IPS-11a (cell line): ENCODE data around the gene FOXP1.

Source experiments
- H3K4me3 ChIP-seq: one replicate; pipeline ENCODE4 v1.5.1; 2013; ENCODE audit warnings: low read depth, low read length, control low read depth

FOXP1 gene

DNA sequence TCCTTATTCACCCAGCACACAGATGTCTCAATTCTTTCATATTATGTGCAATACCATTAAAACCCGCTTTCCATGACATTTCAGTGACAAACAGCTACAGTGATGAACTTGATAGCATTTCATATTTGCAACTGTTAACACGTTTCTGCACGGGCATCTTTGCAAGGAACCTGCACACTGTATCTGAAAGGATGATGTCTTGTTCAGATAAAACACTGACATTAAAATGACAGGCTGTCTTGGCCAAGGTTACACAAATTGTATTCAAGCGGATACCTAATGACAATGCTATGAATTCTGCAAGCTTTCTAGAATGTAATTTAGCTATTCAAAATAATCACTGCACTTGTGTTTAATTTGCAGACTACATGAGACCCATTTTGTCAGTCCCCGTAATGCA is 529.2 kb downstream of the FOXP1 start:
- no peak overlapping the region for H3K4me3 ChIP-seq

DNA sequence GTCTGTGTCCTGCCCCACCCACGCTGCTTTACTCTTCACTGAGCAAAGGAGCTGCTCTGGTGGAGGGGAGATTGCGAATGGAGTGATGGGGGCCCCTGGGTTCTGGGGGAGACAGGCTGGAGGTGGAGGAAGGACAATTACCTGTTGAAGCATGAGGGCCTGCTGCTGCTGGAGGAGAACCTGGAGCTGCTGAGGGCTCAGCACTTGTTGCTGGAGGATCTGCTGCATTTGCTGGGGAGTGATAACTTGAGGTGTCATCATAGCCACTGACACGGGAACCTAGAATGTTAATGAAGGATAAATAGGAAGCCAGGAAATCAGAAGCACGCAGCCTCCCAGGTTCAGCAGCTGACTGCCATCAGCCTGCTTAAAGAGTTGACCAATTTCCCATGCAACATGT is 530.0 kb downstream of the FOXP1 start:
- no peak overlapping the region for H3K4me3 ChIP-seq

GRCh38 chr3:71052716-71053115 is 530.8 kb downstream of the FOXP1 start:
- H3K4me3 ChIP-seq: no peak overlapping the region

GRCh38 chr3:71051893-71052687 is 531.4 kb downstream of the FOXP1 start:
- no peak overlapping the region for H3K4me3 ChIP-seq

- no peak overlapping the region for H3K4me3 ChIP-seq
These were observed 532.3 kb downstream of the FOXP1 start for GRCh38 chr3:71051259-71051595.

DNA sequence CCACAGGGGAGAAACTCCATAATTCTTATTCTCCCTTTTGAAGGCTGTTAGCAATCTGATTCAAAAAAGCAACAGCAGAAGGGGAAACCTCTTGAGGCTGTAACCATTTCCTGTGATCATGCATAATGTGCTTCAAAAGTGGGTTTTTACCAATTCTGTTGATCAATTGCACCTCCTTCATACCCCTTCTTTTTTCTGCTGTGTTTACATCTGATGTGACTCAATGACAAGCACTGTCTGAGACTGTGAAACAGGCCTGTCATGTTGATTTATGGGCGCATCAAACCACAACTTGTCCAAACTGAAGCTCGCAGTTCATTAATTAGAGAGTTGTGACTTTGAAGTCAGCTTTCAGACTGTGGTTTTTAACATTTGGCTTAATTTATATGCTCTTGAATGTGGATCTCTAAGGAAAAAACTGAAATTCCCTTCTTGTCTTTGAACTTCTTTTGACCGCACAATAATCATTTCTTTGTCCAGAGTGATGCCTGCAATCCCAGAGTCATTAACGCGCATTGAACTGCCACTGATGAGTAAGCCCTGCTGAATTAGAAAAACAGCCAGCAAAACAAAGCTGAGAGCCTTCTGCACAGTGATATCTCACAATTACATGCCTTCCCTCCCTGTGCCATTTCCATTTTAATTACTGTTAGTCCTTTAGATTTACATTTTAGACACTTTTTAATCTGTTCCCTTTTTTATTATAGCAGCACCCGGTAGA is 532.8 kb downstream of the FOXP1 start:
- no peak overlapping the region for H3K4me3 ChIP-seq

- H3K4me3 ChIP-seq: no peak overlapping the region
These were observed 533.4 kb downstream of the FOXP1 start for GRCh38 chr3:71050166-71050537.

- no peak overlapping the region for H3K4me3 ChIP-seq
These were observed 534.6 kb downstream of the FOXP1 start for GRCh38 chr3:71048948-71049347.

DNA sequence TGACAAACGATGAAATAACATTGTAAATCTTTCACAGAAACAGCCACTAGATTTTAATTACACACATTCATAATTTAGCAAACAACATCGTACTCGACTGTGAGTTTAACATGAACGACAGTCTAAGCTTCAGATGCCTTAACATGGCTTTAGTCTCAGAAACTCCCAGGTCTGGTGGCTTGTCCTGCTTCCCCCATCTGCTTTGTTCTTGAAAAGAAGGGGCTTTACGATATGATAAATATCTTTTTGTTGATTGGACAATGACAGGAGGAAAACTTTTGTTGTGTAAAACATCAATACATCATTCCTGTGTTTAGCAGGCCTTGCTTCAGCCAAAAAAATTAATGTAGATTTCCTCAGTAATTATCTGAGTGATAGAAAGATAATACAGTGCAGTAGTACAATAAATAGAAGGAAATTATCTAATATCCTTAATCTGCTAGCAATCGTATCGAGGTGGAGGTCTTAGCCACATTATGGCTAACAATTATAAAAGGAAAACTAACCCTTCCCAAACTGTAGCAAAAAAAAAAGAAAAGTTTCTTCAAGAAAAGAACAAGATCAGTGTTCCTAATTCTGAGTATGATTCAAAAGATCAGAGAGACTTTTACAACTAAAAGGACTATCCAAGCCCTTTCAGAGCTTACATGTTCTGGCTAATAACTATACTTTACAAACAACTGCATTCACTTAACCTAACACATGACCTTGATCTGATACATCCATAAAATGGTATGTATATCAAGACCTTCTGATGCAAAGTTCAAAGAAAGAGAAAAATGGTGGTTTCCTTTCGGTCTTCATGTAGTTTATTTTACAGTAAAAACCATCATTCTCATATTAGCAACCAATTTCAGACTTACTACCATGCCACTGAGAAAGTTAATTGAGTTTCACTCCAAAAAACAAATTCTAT is 535.7 kb downstream of the FOXP1 start:
- no peak overlapping the region for H3K4me3 ChIP-seq

DNA sequence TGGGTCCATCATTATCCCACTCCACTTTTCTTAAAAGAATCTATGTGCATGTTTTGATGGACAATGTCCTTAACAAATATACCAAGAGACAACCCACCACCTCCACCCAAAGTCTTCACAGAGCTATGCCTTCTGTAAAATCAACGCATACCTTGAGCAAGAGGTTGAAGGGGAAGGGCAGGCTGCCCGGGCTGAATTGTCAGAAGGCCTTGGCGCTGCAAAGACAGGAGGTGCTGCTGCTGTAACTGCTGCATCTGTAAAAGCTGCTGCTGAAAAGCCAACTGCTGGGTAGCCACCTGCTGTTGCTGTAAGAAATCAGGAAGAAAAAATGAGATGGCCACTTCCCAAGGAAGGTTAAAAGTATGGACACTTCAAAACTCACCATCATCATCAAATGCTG is 536.7 kb downstream of the FOXP1 start:
- H3K4me3 ChIP-seq: no peak overlapping the region

GRCh38 chr3:71045917-71046282 is 537.6 kb downstream of the FOXP1 start:
- no peak overlapping the region for H3K4me3 ChIP-seq

DNA sequence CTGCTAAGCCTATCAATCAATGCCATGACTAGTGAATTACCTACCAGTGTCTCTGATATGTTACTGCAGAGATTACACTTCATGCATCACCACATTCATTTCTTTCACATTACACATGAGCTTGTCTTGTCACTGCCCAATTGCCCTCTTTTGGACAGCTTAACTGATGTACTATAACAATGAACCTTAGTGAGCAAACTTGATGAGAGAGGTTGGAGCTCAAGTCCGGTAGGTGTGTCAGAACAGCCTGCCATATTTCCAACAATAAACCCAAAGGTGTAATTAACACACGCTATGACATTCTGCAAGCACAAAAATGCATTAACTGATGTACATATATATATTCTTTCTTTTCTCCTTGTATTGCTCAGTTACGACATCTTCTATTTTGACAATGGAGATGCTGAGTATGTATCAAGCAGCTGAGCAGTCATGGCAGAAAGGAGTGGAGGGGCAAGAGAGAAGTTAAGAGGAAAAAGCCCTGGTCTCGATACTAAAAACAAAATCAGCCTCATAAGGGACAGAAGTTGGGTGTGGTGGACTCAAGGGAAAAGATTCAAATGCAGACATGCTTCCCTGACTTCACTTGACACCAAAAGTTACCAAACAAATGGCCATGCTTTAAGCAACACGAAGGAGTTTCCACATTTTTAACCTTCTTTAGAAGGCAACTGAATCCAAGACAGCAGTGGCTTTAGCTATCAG is 538.2 kb downstream of the FOXP1 start:
- no peak overlapping the region for H3K4me3 ChIP-seq

DNA sequence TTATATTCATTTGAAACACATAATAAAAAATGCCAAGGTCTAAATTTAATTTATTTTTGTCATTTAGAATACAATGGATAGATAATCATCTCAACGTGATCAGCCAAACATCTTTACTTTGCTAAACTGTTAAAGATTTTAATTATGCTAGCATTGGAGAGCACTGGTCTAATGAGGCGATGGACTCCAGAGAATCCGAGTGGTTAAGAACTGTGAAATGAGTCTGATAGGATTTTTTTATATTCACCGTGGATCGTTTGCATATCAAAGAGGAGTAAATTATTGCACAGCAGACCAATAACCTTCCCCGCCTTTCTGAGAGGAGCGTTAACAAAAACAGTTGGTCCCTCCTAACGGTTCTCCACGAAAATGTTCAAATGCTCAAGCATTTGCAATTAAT is 540.8 kb downstream of the FOXP1 start:
- no peak overlapping the region for H3K4me3 ChIP-seq

- H3K4me3 ChIP-seq: no peak overlapping the region
These were observed 542.2 kb downstream of the FOXP1 start for GRCh38 chr3:71041371-71041770.

DNA sequence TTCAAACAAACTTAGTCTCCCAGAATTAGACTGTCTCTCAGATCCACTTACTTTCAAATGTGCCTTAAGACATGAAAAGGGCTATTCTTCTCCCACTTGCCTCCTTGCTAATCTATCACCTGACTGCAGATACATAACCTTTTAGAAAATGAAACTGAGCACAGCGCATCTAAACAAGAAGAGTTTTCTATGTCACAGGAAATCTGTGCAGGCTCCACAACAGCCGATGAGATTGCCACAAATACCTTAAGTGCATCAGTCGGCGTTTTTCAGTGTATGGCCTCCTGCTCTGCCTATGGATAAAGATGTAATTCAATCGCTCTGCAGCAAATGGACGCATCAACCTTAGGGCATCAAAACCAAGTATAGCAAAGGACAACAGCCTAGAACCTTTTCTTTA is 544.2 kb downstream of the FOXP1 start:
- no peak overlapping the region for H3K4me3 ChIP-seq

- no peak overlapping the region for H3K4me3 ChIP-seq
These were observed 545.8 kb downstream of the FOXP1 start for GRCh38 chr3:71037775-71038174.

DNA sequence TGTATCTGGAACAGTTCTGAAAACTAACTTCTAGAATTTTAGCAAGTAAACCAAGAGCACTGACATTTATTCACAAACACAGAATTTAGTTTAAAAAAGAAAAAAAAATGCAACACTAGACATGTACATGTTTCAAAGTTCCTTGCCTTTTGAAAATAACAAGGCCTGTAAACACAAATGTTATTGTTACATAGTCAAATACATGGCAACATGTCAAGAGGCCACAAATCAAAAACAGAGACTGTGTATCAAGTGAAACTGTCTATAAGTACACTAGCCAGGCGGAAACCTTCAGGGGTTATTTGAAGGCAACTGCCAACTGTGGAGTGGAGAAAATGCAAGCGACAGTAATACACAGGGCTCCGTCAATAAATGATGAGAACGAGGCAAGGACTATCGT is 547.6 kb downstream of the FOXP1 start:
- H3K4me3 ChIP-seq: no peak overlapping the region

- H3K4me3 ChIP-seq: no peak overlapping the region
These were observed 548.2 kb downstream of the FOXP1 start for GRCh38 chr3:71035314-71035713.

DNA sequence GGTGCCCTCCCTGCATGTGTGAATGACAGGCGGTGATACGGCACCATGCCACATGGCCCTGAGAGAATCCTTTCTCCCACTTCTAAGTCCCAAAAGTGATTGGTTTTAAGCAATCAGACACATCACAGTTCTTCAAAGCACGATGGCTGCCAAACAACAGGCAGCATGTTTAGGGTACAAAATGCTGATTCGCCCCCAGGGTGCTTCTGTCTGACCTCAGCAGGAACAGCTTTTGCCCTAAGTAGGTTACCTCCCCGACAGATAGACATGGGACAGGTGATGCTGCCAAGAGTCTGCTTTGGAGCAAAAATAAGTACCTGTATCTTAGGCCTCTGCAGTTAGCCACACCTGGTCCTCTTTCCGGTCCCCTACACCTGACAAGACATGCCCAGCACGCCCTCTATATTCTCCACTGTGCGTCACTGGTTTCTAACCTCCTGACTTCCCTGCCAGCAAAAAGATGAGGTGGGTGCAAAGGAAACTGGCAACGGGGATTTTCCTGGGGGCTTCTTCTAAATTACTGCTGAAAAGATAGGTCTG is 549.8 kb downstream of the FOXP1 start:
- no peak overlapping the region for H3K4me3 ChIP-seq

DNA sequence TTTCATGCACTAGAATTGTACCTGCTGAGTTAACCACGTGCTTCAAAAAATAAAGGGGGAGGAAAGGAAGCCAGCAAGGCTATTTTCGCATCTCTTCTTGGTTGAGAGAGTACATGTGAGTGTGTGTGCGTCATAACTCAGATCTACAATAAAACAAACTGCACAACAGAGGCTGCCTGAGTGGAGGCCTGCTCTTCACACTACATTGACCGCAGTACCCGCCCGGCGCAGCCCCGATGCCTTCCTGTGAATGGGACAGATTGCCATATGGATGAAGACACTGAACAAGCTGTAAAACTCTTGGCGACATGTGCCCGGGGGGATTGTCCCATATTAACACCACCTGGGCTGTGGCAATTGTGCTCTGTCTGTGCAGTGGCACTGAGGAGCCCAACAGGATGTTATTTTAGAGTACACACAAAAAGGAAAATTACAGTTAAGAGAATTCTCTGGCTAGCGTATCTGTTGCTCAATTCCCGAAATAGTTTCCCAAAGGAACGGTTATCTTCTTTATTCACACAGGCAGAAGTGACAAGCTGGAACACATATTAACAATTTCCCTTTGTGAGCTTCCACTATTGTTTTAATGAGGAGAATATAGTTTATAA is 551.5 kb downstream of the FOXP1 start:
- no peak overlapping the region for H3K4me3 ChIP-seq
